HepG2 (cell line): Measurements from ENCODE around the gene KIAA0232. TPM values are rescaled to one million over a fixed set of nuclear protein-coding genes. Genes with fewer than 3 reads are reported as not detected.

Experiments
- BHLHE40 ChIP-seq: IDR thresholded peaks from 2 replicates; pipeline ENCODE4 v1.6.1; 2011; ENCODE audit warnings: low read length, improper control_type of control experiment
- CHD4 ChIP-seq: fragments of 200-600 bp; sonication (generic); IDR thresholded peaks from 2 replicates; pipeline ENCODE4 v1.7.0; 2017; ENCODE audit warnings: mild to moderate bottlenecking, low read length, borderline replicate concordance
- CREBL2 ChIP-seq: sonication (generic); formaldehyde crosslinking; IDR thresholded peaks from 2 replicates; pipeline ENCODE4 v1.8.1; 2023; ENCODE audit warnings: missing genetic modification reagents, mild to moderate bottlenecking, borderline replicate concordance
- DMAP1 ChIP-seq: IDR thresholded peaks from 2 replicates; pipeline ENCODE4 v1.6.1; 2016
- E2F1 ChIP-seq: sonication (generic); formaldehyde crosslinking; IDR thresholded peaks from 2 replicates; pipeline ENCODE4 v1.5.0; 2020; ENCODE audit warnings: missing genetic modification reagents
- EZH2 ChIP-seq: conservative IDR thresholded peaks from 2 replicates; pipeline ENCODE4 v1.6.1; 2012; ENCODE audit warnings: mild to moderate bottlenecking, low read depth, low read length, moderate library complexity
- HDAC2 ChIP-seq: sonication (generic); formaldehyde crosslinking; IDR thresholded peaks from 2 replicates; pipeline ENCODE4 v1.4.0; 2020; ENCODE audit warnings: missing genetic modification reagents
- MYPOP ChIP-seq: sonication (generic); formaldehyde crosslinking; IDR thresholded peaks from 2 replicates; pipeline ENCODE4 v1.8.1; 2023; ENCODE audit warnings: mild to moderate bottlenecking, moderate library complexity, missing genetic modification reagents
- NR2F1 ChIP-seq, 2 experiments: fragments of 450-650 bp in 1 of 2; formaldehyde crosslinking in 1 of 2; IDR thresholded peaks; 2 replicates each; pipeline versions ENCODE4 v1.5.0 to v1.6.1; 2016 to 2020; ENCODE audit warnings: mild to moderate bottlenecking in 1 of 2, missing compliant biosample characterization in 1 of 2, missing genetic modification reagents in 1 of 2, moderate library complexity in 1 of 2
- PAWR ChIP-seq: sonication (generic); formaldehyde crosslinking; IDR thresholded peaks from 2 replicates; pipeline ENCODE4 v1.4.0; 2020; ENCODE audit warnings: missing genetic modification reagents, mild to moderate bottlenecking, borderline replicate concordance
- PCBP2 ChIP-seq: fragments of 200-400 bp; formaldehyde crosslinking; optimal IDR thresholded peaks from 2 replicates; pipeline ENCODE3; 2018; ENCODE audit warnings: low read length, low read depth; ENCODE audit not compliant: poor library complexity, severe bottlenecking
- PHF20 ChIP-seq: sonication (generic); formaldehyde crosslinking; IDR thresholded peaks from 2 replicates; pipeline ENCODE4 v1.5.0; 2020; ENCODE audit warnings: mild to moderate bottlenecking, missing genetic modification reagents
- RBAK ChIP-seq: sonication (generic); formaldehyde crosslinking; IDR thresholded peaks from 2 replicates; pipeline ENCODE4 v1.5.1; 2020; ENCODE audit warnings: mild to moderate bottlenecking, missing genetic modification reagents
- SIN3B ChIP-seq: fragments of 150-350 bp; IDR thresholded peaks from 2 replicates; pipeline ENCODE4 v1.6.1; 2014; ENCODE audit warnings: low read length
- SSRP1 ChIP-seq: IDR thresholded peaks from 2 replicates; pipeline ENCODE4 v1.6.1; 2016; ENCODE audit warnings: control low read depth
- U2AF2 ChIP-seq: fragments of 200-400 bp; formaldehyde crosslinking; IDR thresholded peaks from 2 replicates; pipeline ENCODE4 v1.6.1; 2017; ENCODE audit warnings: low read depth, mild to moderate bottlenecking, low read length
- USF2 ChIP-seq, 2 experiments: sonication (generic) in 1 of 2; formaldehyde crosslinking in 1 of 2; IDR thresholded peaks; 2 replicates each; pipeline versions ENCODE4 v1.5.1 to v1.6.1; 2011 to 2020; ENCODE audit warnings: borderline replicate concordance in 1 of 2, low read depth in 1 of 2, low read length in 1 of 2, mild to moderate bottlenecking in 1 of 2, missing genetic modification reagents in 1 of 2, moderate library complexity in 1 of 2
- ZFP36L1 ChIP-seq: sonication (generic); formaldehyde crosslinking; IDR thresholded peaks from 2 replicates; pipeline ENCODE4 v1.8.0; 2022; ENCODE audit warnings: mild to moderate bottlenecking, missing genetic modification reagents, moderate library complexity
- ZMAT3 ChIP-seq: sonication (generic); formaldehyde crosslinking; conservative IDR thresholded peaks from 2 replicates; pipeline ENCODE4 v1.7.0; 2021; ENCODE audit warnings: missing genetic modification reagents
- ZNF180 ChIP-seq: sonication (generic); formaldehyde crosslinking; IDR thresholded peaks from 2 replicates; pipeline ENCODE4 v1.4.0; 2020; ENCODE audit warnings: low read depth, missing genetic modification reagents, borderline replicate concordance
- ZNF230 ChIP-seq: sonication (generic); formaldehyde crosslinking; IDR thresholded peaks from 2 replicates; pipeline ENCODE4 v1.4.0; 2020; ENCODE audit warnings: mild to moderate bottlenecking, missing genetic modification reagents
- ZNF296 ChIP-seq: sonication (generic); formaldehyde crosslinking; conservative IDR thresholded peaks from 2 replicates; pipeline ENCODE4 v1.5.0; 2020; ENCODE audit warnings: mild to moderate bottlenecking, missing genetic modification reagents
- ZNF329 ChIP-seq: sonication (generic); formaldehyde crosslinking; IDR thresholded peaks from 2 replicates; pipeline ENCODE4 v1.9.0; 2021; ENCODE audit warnings: low read depth, mild to moderate bottlenecking, missing genetic modification reagents
- ZNF597 ChIP-seq: sonication (generic); formaldehyde crosslinking; IDR thresholded peaks from 2 replicates; pipeline ENCODE4 v1.5.0; 2020; ENCODE audit warnings: missing genetic modification reagents
- ZNF605 ChIP-seq: sonication (generic); formaldehyde crosslinking; IDR thresholded peaks from 2 replicates; pipeline ENCODE4 v1.8.0; 2022; ENCODE audit warnings: mild to moderate bottlenecking, missing genetic modification reagents
- ZNF724P ChIP-seq: sonication (generic); formaldehyde crosslinking; IDR thresholded peaks from 2 replicates; pipeline ENCODE4 v1.8.0; 2022; ENCODE audit warnings: missing genetic modification reagents, borderline replicate concordance
- polyA plus RNA-seq, 8 experiments: library from polyadenylated mRNA; depleted of rRNA in 3 of 8; stranded (reverse) in 7 of 8; unstranded in 1 of 8; fragments of >200 nt; fragmentation: Illumina TruSeq in 4 of 8; extraction: Trizol in 4 of 8; gene quantifications; 2 replicates each; pipeline versions ENCODE4 v1.2.1 to v1.2.3, GENCODE V29; 2011 to 2016; ENCODE audit warnings: low read depth in 4 of 8, missing spikeins in 1 of 8, mixed read lengths in 1 of 8; ENCODE audit not compliant: insufficient read depth in 1 of 8
- total RNA-seq, 5 experiments: library from RNA; depleted of rRNA; stranded (reverse); fragments of >200 nt; fragmentation: Illumina TruSeq; extraction: Trizol; gene quantifications; 2 replicates each; pipeline ENCODE4 v1.2.3, GENCODE V29; 2016; ENCODE audit warnings: low read depth in 1 of 5

The KIAA0232 gene
- total and polyA plus RNA-seq, 2 of the 13 experiments (the other 11 are each of a cell fraction or from before 2014, with no cell fraction given): 7.8 to 17.1 TPM

- TF ChIP-seq HDAC2 (CRISPR knock-in tag) (peak; percentile 17; the same call in 1 of the 2 replicates), E2F1 (no peak), NR2F1 (CRISPR knock-in tag; IDR thresholded peaks at IDR 0.05) (0 out of 4 replicates have a peak, but pooled peaks of 1 of the 2 experiments have one; percentile 22), ZNF724P (CRISPR knock-in tag) (no peak), CREBL2 (CRISPR knock-in tag) (0 out of 2 replicates have a peak, but pooled peaks have one; percentile 23), CHD4 (peak; percentile 97), DMAP1 (CRISPR knock-in tag) (no peak), SSRP1 (CRISPR knock-in tag) (no peak), U2AF2 (no peak), EZH2 (no peak), USF2 (IDR thresholded peaks at IDR 0.05; ENCODE audit: low read depth, low read length) (no peak), USF2 (CRISPR knock-in tag; IDR thresholded peaks at IDR 0.05; ENCODE audit: borderline replicate concordance) (no peak), ZMAT3 (no peak), PHF20 (no peak), BHLHE40 (no peak), ZNF605 (no peak), PCBP2 (no peak), ZFP36L1 (no peak), ZNF329 (CRISPR knock-in tag) (0 out of 2 replicates have a peak, but pooled peaks have one; percentile 14), ZNF296 (CRISPR knock-in tag) (no peak), PAWR (no peak), ZNF597 (CRISPR knock-in tag) (no peak), MYPOP (no peak), ZNF230 (CRISPR knock-in tag) (no peak), SIN3B (no peak), RBAK (CRISPR knock-in tag) (no peak), ZNF180 (CRISPR knock-in tag) (no peak)
Observed at GRCh38 chr4:6754481-6755087, 27.9 kb upstream of the KIAA0232 start (continued).
